Nephron progenitor cell (in vitro differentiated cells): ENCODE data around the gene IFT22.

ENCODE experiments used
- DNase-seq: peaks from one replicate; pipeline ENCODE4 v3.0.0; 2021
- H3K27ac Mint-ChIP-seq: 2 replicates; pipeline ENCODE4 v1.8.0; 2021; ENCODE audit warnings: mild to moderate bottlenecking, moderate library complexity, mixed read lengths
- H3K27me3 Mint-ChIP-seq: 2 replicates; pipeline ENCODE4 v1.8.0; 2021; ENCODE audit warnings: mild to moderate bottlenecking, low read depth, mixed read lengths; ENCODE audit not compliant: poor library complexity
- H3K36me3 Mint-ChIP-seq: 2 replicates; pipeline ENCODE4 v1.8.0; 2021; ENCODE audit warnings: low read depth, mixed read lengths
- H3K4me1 Mint-ChIP-seq: 2 replicates; pipeline ENCODE4 v1.8.0; 2021; ENCODE audit warnings: mixed read lengths
- H3K4me3 Mint-ChIP-seq: 2 replicates; pipeline ENCODE4 v1.8.0; 2021; ENCODE audit warnings: mild to moderate bottlenecking, moderate library complexity, mixed read lengths
- H3K9me3 Mint-ChIP-seq: 2 replicates; pipeline ENCODE4 v1.8.0; 2021; ENCODE audit warnings: mild to moderate bottlenecking, moderate library complexity, mixed read lengths
- TF ChIP-seq, protein P1 (sequence below): fragments of 200-600 bp; sonication (generic); IDR thresholded peaks from 2 replicates; pipeline ENCODE4 v1.5.0; 2021; ENCODE audit warnings: antibody characterized with exemption

IFT22 gene

GRCh38 chr7:101303102-101303701 is 18.4 kb downstream of the IFT22 start:
- no peak for DNase-seq

DNA sequence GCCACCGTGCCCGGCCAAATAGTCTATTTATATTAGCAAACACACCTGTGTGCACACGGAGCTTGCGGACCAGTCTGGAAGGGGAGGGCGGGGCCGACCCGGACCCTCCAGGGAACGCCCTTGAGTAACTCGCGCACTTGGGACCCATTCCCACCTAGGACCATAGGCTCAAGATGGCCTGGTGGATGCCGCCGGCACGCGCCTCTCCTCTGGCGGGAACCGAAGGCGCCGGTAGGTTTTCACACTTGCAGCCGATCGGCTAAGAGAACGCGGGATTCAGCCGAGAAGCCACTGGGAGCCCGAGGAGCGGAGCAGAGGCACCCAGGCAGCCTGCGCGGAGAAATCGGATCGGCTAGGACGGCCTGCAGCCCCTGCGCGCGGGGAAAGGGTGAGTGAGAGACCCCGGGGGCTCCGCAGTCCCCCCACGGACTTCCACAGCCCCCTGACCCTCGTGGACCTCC is 18.9 kb downstream of the IFT22 start:
- no peaks in the 10 kb centered on the region for H3K4me1 Mint-ChIP-seq
- H3K27me3 Mint-ChIP-seq: peaks cover 61% of the 10 kb centered on the region
- no peak for DNase-seq
- TF ChIP-seq, protein P1, sequence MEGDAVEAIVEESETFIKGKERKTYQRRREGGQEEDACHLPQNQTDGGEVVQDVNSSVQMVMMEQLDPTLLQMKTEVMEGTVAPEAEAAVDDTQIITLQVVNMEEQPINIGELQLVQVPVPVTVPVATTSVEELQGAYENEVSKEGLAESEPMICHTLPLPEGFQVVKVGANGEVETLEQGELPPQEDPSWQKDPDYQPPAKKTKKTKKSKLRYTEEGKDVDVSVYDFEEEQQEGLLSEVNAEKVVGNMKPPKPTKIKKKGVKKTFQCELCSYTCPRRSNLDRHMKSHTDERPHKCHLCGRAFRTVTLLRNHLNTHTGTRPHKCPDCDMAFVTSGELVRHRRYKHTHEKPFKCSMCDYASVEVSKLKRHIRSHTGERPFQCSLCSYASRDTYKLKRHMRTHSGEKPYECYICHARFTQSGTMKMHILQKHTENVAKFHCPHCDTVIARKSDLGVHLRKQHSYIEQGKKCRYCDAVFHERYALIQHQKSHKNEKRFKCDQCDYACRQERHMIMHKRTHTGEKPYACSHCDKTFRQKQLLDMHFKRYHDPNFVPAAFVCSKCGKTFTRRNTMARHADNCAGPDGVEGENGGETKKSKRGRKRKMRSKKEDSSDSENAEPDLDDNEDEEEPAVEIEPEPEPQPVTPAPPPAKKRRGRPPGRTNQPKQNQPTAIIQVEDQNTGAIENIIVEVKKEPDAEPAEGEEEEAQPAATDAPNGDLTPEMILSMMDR: no peak
- H3K36me3 Mint-ChIP-seq: peaks cover 17% of the 10 kb centered on the region
- peaks cover 54% of the 10 kb centered on the region for H3K9me3 Mint-ChIP-seq
- H3K27ac Mint-ChIP-seq: no peak overlapping the region
- no peak overlapping the region for H3K4me3 Mint-ChIP-seq

More at GRCh38 chr7:101303102-101303701, 18.4 kb downstream of the IFT22 start:
- Mint-ChIP-seq H3K27ac (no peak overlapping the region), H3K36me3 (peaks cover 17% of the 10 kb centered on the region), H3K4me1 (peaks cover 3% of the 10 kb centered on the region), H3K9me3 (peaks cover 54% of the 10 kb centered on the region), H3K27me3 (peaks cover 61% of the 10 kb centered on the region), H3K4me3 (no peak overlapping the region)
- TF ChIP-seq, protein P1: no peak

- TF ChIP-seq, protein P1: no peak
- Mint-ChIP-seq H3K4me3 (peak overlapping the region; percentile 30), H3K27ac (no peak overlapping the region), H3K36me3 (peaks cover 17% of the 10 kb centered on the region), H3K27me3 (peaks cover 76% of the 10 kb centered on the region), H3K4me1 (no peaks in the 10 kb centered on the region), H3K9me3 (peaks cover 48% of the 10 kb centered on the region)
- no peak for DNase-seq
These were observed 20.9 kb downstream of the IFT22 start for GRCh38 chr7:101300465-101301376.

GRCh38 chr7:101299511-101300464 is 21.8 kb downstream of the IFT22 start:
- Mint-ChIP-seq H3K27ac (no peak overlapping the region), H3K9me3 (peaks cover 48% of the 10 kb centered on the region), H3K4me3 (peak overlapping the region; percentile 66), H3K4me1 (no peaks in the 10 kb centered on the region), H3K36me3 (peaks cover 17% of the 10 kb centered on the region), H3K27me3 (peaks cover 85% of the 10 kb centered on the region)
- TF ChIP-seq, protein P1: no peak
- peak; percentile 50 for DNase-seq

GRCh38 chr7:101294832-101295121 is 26.8 kb downstream of the IFT22 start:
- no peak for DNase-seq
- Mint-ChIP-seq H3K27me3 (peaks cover 96% of the 10 kb centered on the region), H3K4me1 (peaks cover 7% of the 10 kb centered on the region), H3K4me3 (no peak overlapping the region), H3K9me3 (peaks cover 9% of the 10 kb centered on the region), H3K27ac (no peak overlapping the region), H3K36me3 (no peaks in the 10 kb centered on the region)
- TF ChIP-seq, protein P1: no peak
